Neural cell (in vitro differentiated cells): ENCODE data around the gene SLC12A8. TPM values are rescaled to one million over a fixed set of nuclear protein-coding genes. Genes with fewer than 3 reads are reported as not detected.

ENCODE experiments used
- H2AFZ ChIP-seq: fragments of 200-600, 300-800 bp; sonication (generic), shearing (Covaris generic); 2 replicates; pipeline ENCODE4 v1.6.0; 2014; ENCODE audit warnings: low read depth, mild to moderate bottlenecking, antibody characterized with exemption, low read length, moderate library complexity
- H3F3A ChIP-seq: fragments of 200-600 bp; shearing (Covaris generic); 2 replicates; pipeline ENCODE4 v1.6.1; 2016; ENCODE audit warnings: mild to moderate bottlenecking, moderate library complexity, mixed read lengths, antibody characterized with exemption, low read length; ENCODE audit not compliant: insufficient read depth, poor library complexity, severe bottlenecking
- H3K27ac ChIP-seq: fragments of 200-600, 300-800 bp; sonication (generic), shearing (Covaris generic); 2 replicates; pipeline ENCODE4 v1.5.1; 2014; ENCODE audit warnings: mild to moderate bottlenecking, low read length, moderate library complexity
- H3K27me3 ChIP-seq: fragments of 300-800, 200-600 bp; sonication (generic), shearing (Covaris generic); 2 replicates; pipeline ENCODE4 v1.6.0; 2014; ENCODE audit warnings: mild to moderate bottlenecking, low read depth, low read length, moderate library complexity; ENCODE audit not compliant: insufficient read depth
- H3K36me3 ChIP-seq: fragments of 300-800, 200-600 bp; sonication (generic), shearing (Covaris generic); 2 replicates; pipeline ENCODE4 v1.5.1; 2014; ENCODE audit warnings: mild to moderate bottlenecking, antibody characterized with exemption, low read length, moderate library complexity; ENCODE audit not compliant: insufficient read depth
- H3K4me2 ChIP-seq: fragments of 300-800, 200-600 bp; sonication (generic), shearing (Covaris generic); 2 replicates; pipeline ENCODE4 v1.6.0; 2014; ENCODE audit warnings: mild to moderate bottlenecking, low read length
- H3K4me3 ChIP-seq: fragments of 300-800, 200-600 bp; sonication (generic), shearing (Covaris generic); 2 replicates; pipeline ENCODE4 v1.5.1; 2014; ENCODE audit warnings: mild to moderate bottlenecking, low read length, moderate library complexity
- H3K79me2 ChIP-seq: fragments of 200-600 bp; shearing (Covaris generic); replicated peaks from 2 replicates; pipeline ENCODE4 v1.6.0; 2014; ENCODE audit warnings: mild to moderate bottlenecking, low read length, moderate library complexity; ENCODE audit not compliant: insufficient read depth
- H3K9ac ChIP-seq: fragments of 300-800, 200-600 bp; sonication (generic), shearing (Covaris generic); 2 replicates; pipeline ENCODE4 v1.6.1; 2016; ENCODE audit warnings: mild to moderate bottlenecking, low read length, mixed read lengths
- H3K9me2 ChIP-seq: fragments of 200-600 bp; shearing (Covaris generic); 2 replicates; pipeline ENCODE4 v1.6.1; 2016; ENCODE audit warnings: mild to moderate bottlenecking, low read length, mixed read lengths; ENCODE audit not compliant: insufficient read depth
- H3K9me3 ChIP-seq: fragments of 200-600, 300-800 bp; sonication (generic), shearing (Covaris generic); 2 replicates; pipeline ENCODE4 v1.6.1; 2016; ENCODE audit warnings: mild to moderate bottlenecking, mixed run types, low read length, moderate library complexity, mixed read lengths
- H4K20me1 ChIP-seq: fragments of 200-600 bp; shearing (Covaris generic); 2 replicates; pipeline ENCODE4 v1.6.1; 2016; ENCODE audit warnings: mild to moderate bottlenecking, mixed run types; ENCODE audit not compliant: insufficient read depth
- EP300 ChIP-seq: fragments of 450-650 bp; conservative IDR thresholded peaks from 2 replicates; pipeline ENCODE4 v1.6.1; 2014; ENCODE audit warnings: antibody characterized with exemption, mild to moderate bottlenecking, moderate library complexity; ENCODE audit not compliant: poor library complexity, severe bottlenecking
- EZH2 ChIP-seq: fragments of 200-600, 300-800 bp; shearing (Covaris generic), sonication (generic); IDR thresholded peaks from 2 replicates; pipeline ENCODE4 v1.6.1; 2014; ENCODE audit warnings: antibody characterized with exemption, low read length, borderline replicate concordance, mild to moderate bottlenecking; ENCODE audit not compliant: insufficient read depth, poor library complexity, severe bottlenecking
- MXI1 ChIP-seq: fragments of 450-650 bp; conservative IDR thresholded peaks from 2 replicates; pipeline ENCODE4 v1.6.1; 2014; ENCODE audit warnings: antibody characterized with exemption, mild to moderate bottlenecking; ENCODE audit not compliant: poor library complexity, severe bottlenecking
- POLR2AphosphoS5 ChIP-seq: IDR thresholded peaks from 2 replicates; pipeline ENCODE4 v1.6.1; 2012
- RAD21 ChIP-seq: fragments of 450-650 bp; conservative IDR thresholded peaks from 2 replicates; pipeline ENCODE4 v1.6.1; 2014; ENCODE audit warnings: antibody characterized with exemption, mild to moderate bottlenecking, moderate library complexity
- SMC3 ChIP-seq: fragments of 450-650 bp; conservative IDR thresholded peaks from 2 replicates; pipeline ENCODE4 v1.6.1; 2014; ENCODE audit warnings: antibody characterized with exemption, mild to moderate bottlenecking, moderate library complexity; ENCODE audit not compliant: poor library complexity
- TAF1 ChIP-seq: IDR thresholded peaks from 2 replicates; pipeline ENCODE4 v1.6.1; 2012; ENCODE audit warnings: low read depth
- polyA plus RNA-seq: library from polyadenylated mRNA; depleted of rRNA; stranded (reverse); fragments of >200 nt; gene quantifications from 2 replicates; pipeline ENCODE4 v1.2.3, GENCODE V29; 2014
- TF ChIP-seq, protein P1 (sequence below): IDR thresholded peaks from 2 replicates; pipeline ENCODE4 v1.6.1; 2012; ENCODE audit warnings: borderline replicate concordance
- TF ChIP-seq, protein P2 (sequence below): fragments of 450-650 bp; IDR thresholded peaks from 2 replicates; pipeline ENCODE4 v1.5.1; 2014; ENCODE audit warnings: antibody characterized with exemption, mild to moderate bottlenecking, moderate library complexity; ENCODE audit not compliant: poor library complexity, severe bottlenecking

The SLC12A8 gene
- polyA plus RNA-seq, 1 donor from 2014 or later: 4.6 TPM

DNA sequence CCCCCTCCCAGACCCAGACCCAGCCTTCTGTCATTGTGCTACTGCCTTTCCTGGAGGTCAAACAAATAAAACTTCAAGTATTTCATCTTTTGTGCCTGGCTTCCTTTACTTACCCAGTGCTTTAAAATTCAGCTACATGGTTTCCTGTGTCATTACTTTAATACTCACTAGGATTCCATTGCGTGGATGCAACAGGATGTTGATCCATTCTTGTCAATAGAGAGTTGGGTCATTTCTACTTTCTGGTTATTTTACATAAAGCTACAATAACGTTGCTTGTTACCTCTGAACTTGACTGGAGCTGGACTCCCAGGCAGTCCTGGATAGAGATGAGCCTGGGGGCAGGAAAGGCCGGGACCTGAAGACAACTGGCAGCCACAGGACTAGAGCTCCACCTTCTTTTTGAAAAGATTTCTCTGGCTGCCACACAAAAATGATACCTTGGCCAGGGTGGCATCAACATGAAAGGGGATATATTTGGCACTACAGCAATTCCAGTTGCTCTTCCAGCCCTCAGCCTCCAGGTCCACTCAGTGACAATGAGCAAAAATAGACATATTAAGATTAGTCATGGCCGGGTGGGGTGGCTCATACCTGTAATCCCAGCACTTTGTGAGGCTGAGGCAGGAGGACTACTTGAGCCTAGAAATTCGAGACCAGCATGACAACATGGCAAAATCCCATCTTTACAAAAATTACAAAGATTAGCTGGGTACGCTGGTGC, 133.4 kb downstream of the SLC12A8 start (continued):
- TF ChIP-seq, protein P1, sequence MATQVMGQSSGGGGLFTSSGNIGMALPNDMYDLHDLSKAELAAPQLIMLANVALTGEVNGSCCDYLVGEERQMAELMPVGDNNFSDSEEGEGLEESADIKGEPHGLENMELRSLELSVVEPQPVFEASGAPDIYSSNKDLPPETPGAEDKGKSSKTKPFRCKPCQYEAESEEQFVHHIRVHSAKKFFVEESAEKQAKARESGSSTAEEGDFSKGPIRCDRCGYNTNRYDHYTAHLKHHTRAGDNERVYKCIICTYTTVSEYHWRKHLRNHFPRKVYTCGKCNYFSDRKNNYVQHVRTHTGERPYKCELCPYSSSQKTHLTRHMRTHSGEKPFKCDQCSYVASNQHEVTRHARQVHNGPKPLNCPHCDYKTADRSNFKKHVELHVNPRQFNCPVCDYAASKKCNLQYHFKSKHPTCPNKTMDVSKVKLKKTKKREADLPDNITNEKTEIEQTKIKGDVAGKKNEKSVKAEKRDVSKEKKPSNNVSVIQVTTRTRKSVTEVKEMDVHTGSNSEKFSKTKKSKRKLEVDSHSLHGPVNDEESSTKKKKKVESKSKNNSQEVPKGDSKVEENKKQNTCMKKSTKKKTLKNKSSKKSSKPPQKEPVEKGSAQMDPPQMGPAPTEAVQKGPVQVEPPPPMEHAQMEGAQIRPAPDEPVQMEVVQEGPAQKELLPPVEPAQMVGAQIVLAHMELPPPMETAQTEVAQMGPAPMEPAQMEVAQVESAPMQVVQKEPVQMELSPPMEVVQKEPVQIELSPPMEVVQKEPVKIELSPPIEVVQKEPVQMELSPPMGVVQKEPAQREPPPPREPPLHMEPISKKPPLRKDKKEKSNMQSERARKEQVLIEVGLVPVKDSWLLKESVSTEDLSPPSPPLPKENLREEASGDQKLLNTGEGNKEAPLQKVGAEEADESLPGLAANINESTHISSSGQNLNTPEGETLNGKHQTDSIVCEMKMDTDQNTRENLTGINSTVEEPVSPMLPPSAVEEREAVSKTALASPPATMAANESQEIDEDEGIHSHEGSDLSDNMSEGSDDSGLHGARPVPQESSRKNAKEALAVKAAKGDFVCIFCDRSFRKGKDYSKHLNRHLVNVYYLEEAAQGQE: no peak

DNA sequence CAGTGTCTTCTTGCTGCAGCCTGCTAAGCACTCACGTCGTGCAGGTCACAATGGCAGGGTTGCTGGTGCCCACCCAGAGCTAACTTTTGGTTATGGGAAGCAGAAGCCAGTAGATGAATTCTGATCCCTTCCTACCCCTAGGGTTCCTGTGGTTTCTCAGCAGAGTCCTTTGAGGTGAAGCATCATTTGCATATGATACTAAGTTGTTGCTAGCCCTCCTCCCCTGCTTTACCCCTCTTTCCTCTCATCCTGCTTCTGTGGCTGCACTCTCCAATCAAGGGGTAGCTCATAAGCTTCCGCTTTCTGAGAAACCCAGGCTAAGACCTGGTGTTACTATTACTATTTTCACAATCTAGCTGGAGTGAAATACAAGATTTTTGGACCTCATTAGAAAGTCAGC, 134.7 kb downstream of the SLC12A8 start:
- TF ChIP-seq, protein P2, sequence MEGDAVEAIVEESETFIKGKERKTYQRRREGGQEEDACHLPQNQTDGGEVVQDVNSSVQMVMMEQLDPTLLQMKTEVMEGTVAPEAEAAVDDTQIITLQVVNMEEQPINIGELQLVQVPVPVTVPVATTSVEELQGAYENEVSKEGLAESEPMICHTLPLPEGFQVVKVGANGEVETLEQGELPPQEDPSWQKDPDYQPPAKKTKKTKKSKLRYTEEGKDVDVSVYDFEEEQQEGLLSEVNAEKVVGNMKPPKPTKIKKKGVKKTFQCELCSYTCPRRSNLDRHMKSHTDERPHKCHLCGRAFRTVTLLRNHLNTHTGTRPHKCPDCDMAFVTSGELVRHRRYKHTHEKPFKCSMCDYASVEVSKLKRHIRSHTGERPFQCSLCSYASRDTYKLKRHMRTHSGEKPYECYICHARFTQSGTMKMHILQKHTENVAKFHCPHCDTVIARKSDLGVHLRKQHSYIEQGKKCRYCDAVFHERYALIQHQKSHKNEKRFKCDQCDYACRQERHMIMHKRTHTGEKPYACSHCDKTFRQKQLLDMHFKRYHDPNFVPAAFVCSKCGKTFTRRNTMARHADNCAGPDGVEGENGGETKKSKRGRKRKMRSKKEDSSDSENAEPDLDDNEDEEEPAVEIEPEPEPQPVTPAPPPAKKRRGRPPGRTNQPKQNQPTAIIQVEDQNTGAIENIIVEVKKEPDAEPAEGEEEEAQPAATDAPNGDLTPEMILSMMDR: no peak
- TF ChIP-seq SMC3 (no peak), RAD21 (no peak), POLR2AphosphoS5 (no peak), MXI1 (no peak), TAF1 (no peak), EP300 (no peak), EZH2 (no peak)
- TF ChIP-seq, protein P1: no peak

More for the DNA sequence above, 134.7 kb downstream of the SLC12A8 start:
- Histone ChIP-seq H3K27ac (no peak overlapping the region), H3K79me2 (no peaks in the 10 kb centered on the region), H3K36me3 (no peaks in the 10 kb centered on the region), H3K9me3 (no peaks in the 10 kb centered on the region), H3K4me2 (no peak overlapping the region), H3K4me3 (no peak overlapping the region), H2AFZ (no peak overlapping the region), H3K9me2 (no peaks in the 10 kb centered on the region), H3K27me3 (no peaks in the 10 kb centered on the region), H4K20me1 (no peaks in the 10 kb centered on the region), H3K9ac (no peak overlapping the region), H3F3A (no peaks in the 10 kb centered on the region)
